ENCODE measurements around the gene PPP1R14C.

GRCh38 chr6:150185732-150186117 lies 42.9 kb downstream of the PPP1R14C start:
- TF ChIP-seq POLR2A (IDR thresholded peaks at IDR 0.05) (no peak), EP300 (IDR thresholded peaks at IDR 0.05) (no peak)
